NCI-H460 (cell line): ENCODE data around the gene S100A13. TPM values are rescaled to one million over a fixed set of nuclear protein-coding genes. Genes with fewer than 3 reads are reported as not detected.

Experiments
- DNase-seq: peaks from one replicate; pipeline ENCODE4 v3.0.0-alpha.2; 2016; ENCODE audit warnings: low read depth; ENCODE audit errors: extremely low read depth
- total RNA-seq: library from RNA; depleted of rRNA; stranded (reverse); fragments of >200 nt; shearing (Covaris generic); gene quantifications from 2 replicates; pipeline ENCODE4 v1.2.3, GENCODE V29; 2014

Gene S100A13
- total RNA-seq, 1 experiment from 2014 or later = 74.4 TPM

DNA sequence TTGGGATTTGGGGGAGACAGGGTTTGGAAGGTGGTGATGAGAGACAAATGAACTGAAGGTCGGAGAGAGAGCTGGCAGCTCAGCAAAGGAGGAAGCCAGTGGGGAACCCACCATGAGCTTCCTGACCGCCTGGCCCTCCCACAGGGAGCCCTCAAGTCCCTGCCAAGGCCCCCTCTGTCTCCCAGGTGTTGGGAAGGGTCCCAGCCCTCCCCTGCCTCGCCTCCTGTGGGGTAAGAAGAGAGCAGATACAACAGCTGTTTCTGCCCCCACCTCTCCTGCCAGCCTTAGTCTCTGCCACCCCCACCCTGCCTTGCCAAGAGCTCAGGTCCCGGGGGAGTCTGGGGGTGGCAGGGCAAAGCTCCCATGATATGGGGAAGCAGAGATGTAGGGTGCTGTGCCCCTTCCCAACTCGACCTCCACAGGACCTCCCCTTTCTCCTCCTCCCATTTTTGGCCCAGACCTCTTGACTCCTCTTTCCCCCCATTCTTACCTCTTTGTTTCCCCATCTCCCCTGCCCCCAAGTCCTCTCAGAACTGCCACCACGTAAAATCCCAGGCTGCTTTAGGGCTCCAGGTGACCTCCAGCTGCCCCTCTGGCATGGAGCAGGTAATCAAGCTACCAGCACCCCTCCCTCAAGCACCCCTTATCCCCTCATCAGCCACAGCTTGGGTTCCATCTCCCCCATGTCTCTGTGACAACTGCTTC, 1.5 kb upstream of the S100A13 start:
- no peak for DNase-seq

GRCh38 chr1:153627715-153628626, 666 bp upstream of the S100A13 start, which contains the start of gene S100A1:
TSS of gene S100A1 (plus strand) at chr1:153628434. CDS start at chr1:153630522, 2,088 bp downstream.
- no peak for DNase-seq

GRCh38 chr1:153626477-153626903, 815 bp downstream of the S100A13 start:
- no peak for DNase-seq

GRCh38 chr1:153624965-153625611, 2.2 kb downstream of the S100A13 start:
- no peak for DNase-seq

DNA sequence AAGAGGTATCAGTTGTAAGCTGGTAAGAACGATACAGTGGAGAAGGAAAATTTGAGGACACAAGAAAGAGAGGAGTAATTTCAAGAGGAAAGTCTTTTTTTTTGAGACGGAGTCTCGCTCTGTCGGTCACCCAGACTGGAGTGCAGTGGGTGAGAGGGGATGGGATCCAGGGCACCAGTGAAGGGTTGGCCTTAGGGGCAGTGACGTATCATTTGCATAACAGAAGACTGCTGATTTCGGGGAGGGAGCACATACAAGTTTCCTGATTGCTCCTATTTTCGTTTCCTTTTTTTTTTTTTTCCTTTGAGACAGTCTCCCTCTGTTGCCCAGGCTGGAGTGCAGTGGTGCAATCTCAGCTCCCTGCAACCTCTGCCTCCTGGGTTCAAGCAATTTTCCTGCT, 4.2 kb downstream of the S100A13 start:
- DNase-seq = no peak

GRCh38 chr1:153619171-153619570, 8.1 kb downstream of the S100A13 start:
- DNase-seq = no peak

DNA sequence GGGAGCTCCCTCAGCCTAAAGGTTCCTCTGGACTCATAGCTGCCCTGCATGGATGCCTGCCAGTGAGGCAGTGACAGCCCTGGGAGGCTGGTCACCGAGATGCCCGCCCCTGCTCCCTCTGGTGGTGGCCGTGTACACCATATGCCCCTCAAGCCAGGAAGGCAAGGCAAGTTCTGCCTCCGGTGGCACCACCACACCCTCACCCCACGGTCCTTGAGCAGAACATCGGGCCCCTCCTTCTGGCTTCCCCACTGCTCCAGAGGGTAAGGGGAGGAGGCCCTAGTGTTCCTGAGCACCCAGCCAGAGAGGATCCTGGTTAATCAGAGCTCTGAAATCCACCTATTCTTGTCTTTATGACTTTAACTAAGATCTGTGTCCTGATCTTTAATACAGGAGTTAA, 9.6 kb downstream of the S100A13 start:
- peak; percentile 77 for DNase-seq

DNA sequence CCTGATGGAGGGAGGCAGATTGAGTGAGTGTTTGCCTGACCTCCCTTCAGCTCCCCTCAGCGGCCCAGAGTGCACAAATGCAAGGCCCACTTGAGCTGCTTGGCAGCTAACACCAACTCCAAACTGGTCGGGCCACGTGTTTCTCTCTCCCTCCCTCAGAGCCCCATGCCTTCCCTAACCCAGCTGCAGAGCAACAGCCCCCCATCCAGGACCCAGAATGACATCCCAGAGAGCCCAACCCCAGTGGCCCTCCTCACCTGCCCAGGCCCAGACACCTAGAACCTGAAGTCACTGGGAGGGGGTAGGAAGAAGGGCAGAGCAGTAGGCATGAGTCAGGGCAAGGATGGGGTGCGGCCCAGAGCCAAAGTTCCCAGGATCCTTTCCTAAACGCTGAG, 10.4 kb downstream of the S100A13 start:
- DNase-seq = no peak

DNA sequence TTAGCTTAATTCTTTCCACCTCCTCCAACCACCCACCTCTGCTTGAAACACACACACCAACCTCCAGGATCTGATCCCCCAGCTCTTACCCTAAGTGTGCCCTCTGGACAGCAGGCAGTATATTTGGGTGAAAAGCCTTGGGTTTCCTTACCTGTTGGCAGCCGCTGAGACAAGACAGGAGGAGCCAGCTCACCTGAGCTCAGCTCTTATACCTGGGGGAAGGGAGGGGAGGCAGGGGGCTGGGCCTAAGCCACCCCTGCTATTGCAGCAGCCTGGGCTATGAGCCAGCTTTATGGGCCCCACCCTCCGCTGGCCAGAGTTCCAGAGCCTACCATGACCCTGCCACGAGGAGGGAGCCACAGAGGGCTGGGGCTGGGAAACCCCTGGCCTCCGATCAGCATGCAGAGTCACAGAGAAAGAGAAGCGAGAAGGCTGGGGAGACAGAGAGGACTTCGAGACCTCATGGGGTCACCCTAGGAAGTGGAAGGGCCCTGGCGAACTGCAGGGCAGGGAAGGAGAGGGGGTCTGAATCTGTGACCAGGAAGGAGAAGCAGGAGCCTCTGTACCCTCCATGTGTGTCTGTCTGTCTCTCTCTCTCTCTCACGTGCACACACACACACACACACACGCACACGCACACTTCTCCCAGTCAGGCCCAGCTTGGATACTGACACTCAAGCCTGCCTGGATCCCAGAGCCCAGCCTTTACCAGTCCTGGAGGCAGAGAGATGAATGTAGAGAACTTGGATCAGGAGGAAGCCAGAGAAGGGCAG, 11.0 kb downstream of the S100A13 start, which contains the start of gene S100A14:
S100A14 (minus strand) TSS at position 182 of the 773 bp plus-strand sequence. CDS start 467 bp downstream, outside the sequence.
- DNase-seq = no peak

DNA sequence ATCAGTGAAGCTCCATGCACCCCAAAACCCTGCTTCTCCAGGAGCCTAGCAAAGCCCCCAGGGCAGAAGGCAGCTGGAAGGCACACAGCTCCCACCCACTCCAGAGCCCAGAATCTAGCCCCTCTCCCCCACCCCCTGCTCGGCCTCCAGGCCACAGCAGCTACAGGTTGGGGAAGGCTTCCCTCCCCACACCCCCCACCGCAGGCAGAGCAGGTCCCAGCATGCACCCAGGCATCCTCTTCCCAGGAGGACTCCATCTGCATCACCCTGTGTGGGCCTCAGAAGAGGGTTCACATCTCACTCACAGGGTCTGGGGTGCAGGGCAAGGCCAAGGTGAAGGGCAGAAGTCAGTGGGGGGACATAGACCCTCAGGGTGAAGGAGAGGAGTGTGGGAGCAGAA, 11.9 kb downstream of the S100A13 start:
- no peak for DNase-seq

DNA sequence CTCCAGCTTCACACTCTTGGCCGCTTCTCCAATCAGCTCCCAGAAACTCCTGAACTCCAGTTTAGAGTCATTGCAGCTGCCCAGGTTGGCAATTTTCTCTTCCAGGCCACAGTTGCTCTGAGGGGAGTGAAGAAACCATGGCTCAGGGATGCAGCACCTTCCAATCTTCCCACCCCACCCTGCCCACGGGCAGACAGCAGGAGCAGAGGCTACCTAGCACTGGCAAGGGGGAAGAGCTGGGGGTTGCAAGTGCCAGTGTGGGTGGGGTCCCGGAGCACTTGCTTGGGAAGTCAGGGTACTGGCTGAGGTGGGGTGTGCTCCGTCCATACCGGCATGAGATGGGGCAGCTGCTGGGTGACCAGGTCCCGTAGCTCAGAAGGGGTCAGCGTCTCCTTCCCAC, 12.4 kb downstream of the S100A13 start:
- DNase-seq = no peak

DNA sequence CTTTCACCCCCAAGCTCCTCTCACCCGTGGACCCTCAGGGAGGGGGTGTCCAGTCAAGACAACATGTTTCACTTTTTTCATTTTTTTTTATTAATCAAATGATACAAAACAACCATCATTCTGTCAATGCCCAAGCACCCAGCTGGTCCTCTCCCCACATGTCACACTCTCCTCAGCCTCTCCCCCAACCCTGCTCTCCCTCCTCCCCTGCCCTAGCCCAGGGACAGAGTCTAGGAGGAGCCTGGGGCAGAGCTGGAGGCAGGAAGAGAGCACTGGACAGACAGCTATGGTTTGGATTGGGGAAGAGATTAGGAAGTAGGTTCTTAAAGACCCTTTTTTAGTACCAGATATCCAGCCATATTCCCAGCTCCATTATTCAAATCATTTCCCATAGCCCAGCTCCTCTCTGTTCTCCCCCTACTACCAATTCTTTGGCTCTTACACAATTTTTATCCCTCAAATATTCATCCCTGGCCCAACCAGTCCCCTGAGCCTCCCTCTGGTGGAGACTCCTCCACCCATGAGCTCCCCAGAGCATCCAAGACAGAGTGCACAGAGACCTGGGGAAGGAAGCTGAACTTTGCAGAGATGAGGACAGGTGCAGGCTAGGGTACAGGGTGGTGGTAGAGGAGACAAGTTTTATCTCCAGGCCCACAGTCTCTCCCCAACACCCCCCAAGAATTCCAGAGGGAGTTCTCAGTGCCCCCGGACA, 13.0 kb downstream of the S100A13 start:
- DNase-seq = no peak

GRCh38 chr1:153613406-153613805, 13.9 kb downstream of the S100A13 start:
- no peak for DNase-seq

DNA sequence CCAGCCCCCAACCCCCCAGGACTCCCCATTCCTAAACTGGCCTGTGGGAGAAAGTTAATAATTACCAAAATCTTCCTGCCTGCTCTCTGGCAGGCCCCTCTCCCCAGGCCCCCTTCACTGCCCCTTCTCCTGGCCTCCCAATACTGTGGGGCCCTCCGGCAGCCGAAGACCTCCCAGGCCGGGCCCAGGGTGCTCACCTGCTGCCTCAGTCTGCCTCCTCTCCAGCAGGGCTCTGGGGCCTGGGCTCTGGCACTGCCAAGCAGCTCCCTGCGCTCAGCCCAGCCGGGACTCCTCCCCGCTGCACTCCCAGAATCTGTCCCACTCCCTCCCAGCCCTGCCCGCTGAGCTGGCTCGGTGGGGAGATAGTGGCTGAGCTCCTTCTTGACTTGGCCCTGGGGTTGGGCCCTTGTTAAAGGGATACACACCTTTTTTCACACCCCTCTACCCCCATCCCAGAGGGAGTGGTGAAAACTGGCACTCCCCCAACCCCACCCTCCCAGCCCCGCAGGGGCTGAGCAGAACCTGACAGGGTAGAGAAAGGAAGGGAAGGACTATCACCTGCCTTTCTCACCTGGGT, 14.5 kb downstream of the S100A13 start, which contains the start of gene S100A16:
S100A16 (minus strand) TSS at position 383 of the 577 bp plus-strand sequence. CDS start 4,986 bp downstream, outside the sequence.
- DNase-seq = no peak

- no peak for DNase-seq
Observed at GRCh38 chr1:153612111-153612754, 15.1 kb downstream of the S100A13 start.

DNA sequence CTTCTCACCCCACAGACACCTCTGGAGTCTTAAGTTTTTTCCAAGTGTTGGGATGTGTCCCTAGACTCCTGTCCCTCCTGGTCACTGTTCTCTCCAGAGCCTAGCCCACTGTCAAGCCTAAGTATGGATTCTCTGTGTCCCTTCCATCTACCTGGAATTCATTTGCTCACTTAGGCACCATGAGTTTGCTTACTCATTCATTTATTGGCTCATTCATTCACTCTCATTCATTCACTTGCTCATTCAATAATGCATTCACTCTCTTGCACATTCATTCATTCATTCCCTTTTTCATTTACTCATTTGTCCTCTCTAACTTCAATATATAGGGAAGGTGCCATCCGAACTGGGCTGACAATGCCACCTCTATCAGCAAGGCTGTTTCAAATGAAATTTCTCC, 15.9 kb downstream of the S100A13 start:
- DNase-seq = no peak

- DNase-seq = no peak
Observed at GRCh38 chr1:153610811-153611301, 16.4 kb downstream of the S100A13 start.

DNA sequence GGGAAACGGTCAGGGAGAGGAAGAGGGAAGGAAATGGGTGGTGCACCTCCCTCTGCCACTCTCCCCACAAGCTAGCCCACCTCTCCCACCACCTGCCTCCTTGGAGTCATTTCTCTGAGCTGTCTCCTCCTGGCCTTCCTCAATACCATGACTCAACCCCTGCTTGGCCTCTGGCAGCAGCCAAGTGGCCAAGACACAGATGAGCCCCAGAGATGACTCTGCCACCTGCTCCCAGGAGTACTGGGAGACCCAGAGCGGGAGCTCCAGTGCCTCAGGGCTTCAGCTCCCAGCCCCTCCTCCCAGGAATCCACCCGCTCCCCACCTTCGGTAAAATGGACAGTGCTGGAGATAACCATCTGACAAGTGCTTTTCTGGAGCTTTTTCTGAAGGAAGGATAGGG, 17.0 kb downstream of the S100A13 start:
- no peak for DNase-seq

GRCh38 chr1:153609585-153609907, 17.8 kb downstream of the S100A13 start:
- DNase-seq = no peak
